HG03103 (cell line): ENCODE data around the gene ICA1.
"Not testable (repeated sequence)": the region's sequence is repeated elsewhere in the genome, so short reads cannot be mapped to it uniquely, and the experiment has no call there.

Experiments used
- ATAC-seq: cut with Tn5 transposase; IDR thresholded peaks from one replicate; pipeline ENCODE4 v1.9.1; 2021; ENCODE audit warnings: low read depth; ENCODE audit not compliant: unreplicated experiment

ICA1 gene

DNA sequence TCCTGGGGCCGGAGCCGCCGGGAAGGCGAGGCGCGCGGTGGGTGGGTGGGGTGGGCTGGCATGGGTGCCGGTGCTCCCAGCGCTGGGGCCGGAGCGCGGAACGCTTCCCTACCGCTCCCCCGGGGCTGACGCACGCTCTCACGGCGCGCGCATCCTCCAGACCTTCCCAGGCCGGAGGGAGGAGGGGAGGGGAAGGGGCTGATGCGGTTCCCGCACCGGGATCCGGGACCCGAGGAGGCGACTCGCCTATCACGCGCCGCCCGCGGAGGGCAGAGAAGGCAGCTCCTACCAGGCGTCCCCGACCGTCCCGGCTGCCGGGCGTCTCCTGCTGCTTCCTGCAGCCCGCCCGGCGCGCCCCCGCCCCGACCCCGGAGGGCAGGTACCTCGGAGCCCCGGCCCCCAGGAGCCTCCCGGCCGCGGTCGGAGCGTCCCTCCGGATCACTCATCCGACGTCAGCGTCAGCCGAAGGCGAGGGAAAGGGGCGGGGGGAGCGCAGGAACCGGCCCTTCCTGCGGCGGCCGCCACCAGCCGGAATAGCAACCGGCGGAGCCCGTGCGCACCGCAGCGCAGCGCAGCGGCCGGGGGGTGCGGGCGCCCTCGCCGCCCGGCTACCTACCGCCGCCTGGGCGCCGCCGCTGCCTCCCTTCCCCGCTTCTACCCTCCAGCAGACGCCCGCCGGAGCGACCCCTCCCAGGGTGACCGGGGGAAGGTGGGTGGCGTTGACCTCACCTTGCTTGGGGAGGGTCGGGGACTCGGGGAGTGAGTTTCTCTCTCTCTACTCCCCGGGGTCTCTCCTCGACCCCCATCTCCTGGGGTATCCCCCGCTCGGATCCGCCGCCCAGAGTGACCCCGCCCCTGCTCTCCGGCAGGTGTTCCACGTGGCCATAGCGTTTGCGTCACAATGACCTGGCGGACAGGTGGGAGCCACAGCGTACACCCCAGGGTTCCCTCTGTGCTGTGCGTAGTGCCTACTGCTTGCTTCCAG, at the start of gene ICA1:
ICA1 (minus strand) TSS at position 457 of the 985 bp plus-strand sequence. CDS start 26,241 bp downstream, outside the sequence.
- peak; percentile 53 for ATAC-seq

DNA sequence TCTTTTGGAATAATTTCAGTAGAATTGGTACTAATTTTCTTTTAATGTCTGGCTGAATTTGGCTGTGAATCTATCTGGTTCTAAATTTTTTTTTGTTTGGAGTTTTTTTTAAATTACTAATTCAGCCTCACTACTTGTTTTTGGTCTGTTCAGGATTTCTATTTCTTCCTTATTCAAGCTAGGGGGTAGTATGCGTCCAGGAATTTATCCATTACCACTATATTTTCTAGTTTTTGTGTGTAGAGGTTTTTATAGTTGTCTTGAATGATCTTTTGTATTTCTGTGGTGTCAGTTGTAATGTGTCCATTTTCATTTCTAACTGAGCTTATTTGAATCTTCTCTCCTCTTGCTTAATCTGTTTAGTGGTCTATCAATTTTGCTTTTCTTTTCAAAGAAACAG, 48.9 kb upstream of the ICA1 start:
- ATAC-seq = no peak

DNA sequence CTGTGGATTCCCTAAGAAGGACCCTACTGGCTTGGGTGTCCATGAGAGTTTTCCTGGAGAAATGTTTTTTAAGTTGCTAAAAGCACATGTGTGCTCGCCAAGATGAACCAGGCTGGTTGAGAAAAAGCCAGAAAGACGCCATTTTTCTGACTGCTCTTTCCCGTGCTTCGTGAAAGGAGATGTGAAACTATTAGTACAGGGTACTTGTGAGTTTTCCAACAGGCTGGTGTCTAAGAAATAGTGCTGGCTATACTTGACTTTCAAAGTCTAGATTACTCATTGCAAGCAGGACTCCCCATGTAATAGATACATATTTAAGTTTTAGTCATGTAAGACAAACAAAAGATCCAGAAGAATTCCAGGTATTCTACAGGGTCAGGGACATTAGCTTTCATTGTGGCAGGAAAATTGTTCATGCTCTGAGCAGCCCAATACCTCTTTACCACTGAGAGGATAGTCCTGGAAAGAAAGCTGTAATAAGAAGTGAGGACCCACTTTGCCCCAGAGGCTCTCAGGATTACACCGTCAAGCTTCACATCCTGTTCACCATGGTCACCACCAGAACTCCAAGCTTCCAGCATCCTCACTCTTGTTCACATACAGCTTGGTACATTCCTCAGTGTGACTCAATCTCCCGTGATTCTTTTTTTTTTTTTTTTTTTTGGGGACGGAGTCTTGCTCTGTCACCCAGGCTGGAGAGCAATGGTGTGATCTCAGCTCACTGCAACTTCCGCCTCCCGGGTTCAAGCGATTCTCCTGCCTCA, 43.8 kb upstream of the ICA1 start:
- ATAC-seq = no peak

DNA sequence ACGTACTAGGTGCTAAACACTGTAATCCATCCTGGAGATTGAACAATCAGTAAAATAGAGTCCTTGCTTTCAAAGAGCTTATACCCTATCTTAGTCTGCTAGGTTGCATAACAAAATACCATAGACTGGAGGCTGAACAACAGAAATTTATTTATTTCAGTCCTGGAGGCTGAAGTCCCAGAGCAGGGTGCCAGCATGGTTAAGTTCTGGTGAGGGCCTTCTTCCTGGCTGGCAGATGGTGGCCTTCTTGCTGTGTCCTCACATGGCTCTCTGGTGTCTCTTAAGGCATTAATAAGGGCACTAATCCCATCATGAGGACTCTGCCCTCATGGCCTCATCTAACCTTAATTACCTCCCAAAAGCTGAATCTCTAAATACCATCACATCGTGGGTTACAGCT, 43.1 kb upstream of the ICA1 start:
- no peak for ATAC-seq

DNA sequence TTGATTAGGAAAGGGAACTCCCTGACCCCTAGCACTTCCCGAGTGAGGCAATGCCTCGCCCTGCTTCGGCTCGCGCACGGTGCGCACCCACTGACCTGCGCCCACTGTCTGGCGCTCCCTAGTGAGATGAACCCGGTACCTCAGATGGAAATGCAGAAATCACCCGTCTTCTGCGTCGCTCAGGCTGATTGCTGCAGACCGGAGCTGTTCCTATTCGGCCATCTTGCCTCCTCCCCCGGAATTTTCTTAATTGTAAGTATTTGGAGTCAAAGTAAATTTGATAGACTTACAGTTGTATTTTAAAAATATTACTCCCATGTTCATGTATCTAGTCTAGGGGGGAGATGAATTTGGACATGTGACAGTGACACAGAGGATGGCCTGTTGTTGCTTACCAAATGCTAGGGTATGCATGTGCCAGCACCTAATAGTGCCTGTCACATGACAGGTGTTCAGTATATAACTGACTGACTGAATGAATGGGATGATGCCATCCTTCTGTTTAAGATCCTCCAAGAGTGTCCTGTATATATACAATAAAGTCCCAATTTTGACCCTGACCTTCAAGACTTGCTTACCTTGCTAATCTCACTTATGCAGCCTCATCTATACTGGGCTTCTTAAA, 42.0 kb upstream of the ICA1 start:
- ATAC-seq = no peak

DNA sequence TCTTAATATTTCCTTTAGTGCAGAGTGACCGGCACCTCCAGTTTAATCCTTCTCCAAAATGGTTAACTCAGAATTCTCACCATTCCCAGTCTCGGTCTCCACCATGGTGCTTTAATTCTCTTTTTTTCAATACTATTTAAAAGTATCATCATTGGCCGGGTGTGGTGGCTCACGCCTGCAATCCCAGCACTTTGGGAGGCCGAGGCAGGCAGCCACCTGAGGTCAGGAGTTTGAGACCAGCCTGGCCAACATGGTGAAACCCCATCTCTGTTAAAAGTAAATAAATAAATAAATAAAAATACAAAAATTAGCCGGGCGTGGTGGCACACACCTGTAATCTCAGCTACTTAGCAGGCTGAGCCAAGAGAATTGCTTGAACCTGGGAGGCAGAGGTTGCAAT, 35.1 kb upstream of the ICA1 start:
- ATAC-seq = not testable (repeated sequence)

DNA sequence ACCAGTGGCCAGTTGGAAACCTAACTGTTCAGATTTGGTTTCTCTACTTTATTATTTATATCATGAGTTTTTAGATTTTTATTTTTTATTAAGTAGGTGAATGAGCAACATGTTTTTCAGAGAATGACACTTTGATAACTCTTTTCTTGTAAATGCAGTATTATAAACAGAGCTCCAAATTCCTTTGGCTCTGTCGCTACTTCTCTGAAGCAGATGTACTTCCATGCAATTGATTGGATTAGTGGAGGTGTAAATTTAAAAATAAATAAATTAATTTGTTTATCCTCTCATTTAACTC, 34.3 kb upstream of the ICA1 start:
- no peak for ATAC-seq

DNA sequence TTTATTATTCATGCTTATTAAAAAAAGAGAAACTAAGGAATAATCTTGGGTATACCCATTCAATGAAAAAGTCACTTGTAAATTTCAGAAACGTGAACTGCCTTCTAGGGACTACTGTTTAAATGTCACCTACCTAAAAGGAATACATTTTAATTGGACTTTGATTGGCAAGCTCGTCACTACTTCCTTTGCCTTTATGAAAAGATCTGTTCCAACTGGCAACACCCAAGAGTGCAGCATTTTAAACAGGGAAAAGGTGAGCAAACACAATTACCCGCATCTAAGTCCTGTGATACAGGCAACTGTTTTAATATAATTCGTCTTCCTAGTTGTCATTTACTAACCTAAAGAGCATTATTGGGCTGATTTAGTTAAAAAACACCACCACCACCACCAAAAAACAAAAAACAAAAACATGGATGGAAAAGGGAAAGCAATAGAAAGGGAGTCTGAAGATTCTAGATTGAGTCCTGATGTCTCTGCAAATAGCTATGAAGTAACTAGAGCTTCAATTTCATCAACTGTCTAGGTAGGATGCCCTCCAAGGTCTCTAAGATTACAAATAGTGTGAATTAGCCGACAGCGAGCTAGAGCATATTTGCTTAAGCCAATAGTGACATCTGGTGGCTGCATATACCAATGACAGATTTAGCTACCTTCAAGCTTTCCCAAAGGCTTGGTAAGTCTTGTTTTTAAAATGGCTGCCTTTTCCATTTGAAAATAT, 33.8 kb upstream of the ICA1 start:
- ATAC-seq = peak; percentile 96

DNA sequence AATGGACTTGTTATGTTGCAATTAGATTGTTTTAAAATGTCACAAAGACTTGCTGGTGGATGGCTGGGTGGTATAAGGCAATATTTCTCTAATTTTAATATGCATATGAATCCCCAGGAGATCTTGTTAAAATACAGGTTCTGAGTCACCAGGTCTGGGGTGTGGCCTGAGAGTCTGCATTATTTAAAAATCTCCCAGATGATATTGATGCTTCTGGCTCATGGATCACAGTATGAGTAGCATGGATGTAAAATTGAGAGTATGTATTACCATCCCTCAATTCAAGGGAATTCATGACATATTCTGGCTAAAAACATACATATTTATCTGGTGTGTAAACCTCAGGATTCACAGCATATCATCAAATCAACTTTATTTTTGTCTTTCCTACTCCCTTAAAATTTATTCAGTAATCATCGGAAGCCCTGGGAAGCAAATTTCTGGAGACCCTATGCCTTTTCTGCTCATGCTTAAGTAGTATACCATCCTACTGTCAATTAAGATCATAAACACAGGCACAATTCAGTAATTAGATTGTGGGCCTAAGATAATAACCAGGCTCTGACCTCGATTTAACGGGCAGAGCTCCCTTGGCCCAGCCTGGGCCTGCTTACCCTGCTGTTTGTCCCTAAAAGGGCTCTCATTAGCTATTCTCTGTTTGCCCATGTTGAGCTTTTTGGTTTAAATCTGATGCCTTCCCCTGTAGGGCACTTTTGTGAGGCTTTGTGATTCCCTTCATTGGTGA, 29.6 kb upstream of the ICA1 start:
- ATAC-seq = no peak

DNA sequence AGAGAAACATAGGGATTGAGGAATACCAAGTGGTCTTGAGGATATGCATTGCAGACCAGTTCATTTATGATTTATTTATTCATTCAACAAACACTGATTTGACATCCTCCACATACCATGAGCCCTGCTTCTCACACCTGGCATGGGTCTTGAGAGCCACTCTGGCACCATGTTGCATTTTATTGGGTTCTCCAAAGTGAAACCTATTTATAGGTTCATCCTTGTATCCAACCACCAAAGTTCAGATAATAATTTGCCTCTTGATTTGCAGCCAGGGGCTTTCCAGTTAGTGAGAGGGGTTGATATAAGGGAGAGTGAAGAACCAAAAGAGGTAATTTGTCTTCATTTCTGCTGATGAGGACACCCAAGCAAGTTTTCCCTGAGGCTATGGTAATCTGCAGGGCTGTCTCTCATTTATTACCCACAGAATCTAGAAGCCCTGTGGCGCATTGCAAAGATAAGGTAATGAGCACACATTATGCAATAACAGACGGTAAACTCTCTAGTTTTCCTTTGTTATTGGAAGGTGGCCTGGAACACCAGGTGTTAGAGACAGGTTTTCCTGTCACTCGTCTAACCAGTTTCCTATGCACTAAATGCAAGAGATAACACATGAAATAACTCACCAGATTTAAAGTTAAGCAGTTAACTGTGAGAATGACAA, 28.8 kb upstream of the ICA1 start:
- ATAC-seq = no peak

DNA sequence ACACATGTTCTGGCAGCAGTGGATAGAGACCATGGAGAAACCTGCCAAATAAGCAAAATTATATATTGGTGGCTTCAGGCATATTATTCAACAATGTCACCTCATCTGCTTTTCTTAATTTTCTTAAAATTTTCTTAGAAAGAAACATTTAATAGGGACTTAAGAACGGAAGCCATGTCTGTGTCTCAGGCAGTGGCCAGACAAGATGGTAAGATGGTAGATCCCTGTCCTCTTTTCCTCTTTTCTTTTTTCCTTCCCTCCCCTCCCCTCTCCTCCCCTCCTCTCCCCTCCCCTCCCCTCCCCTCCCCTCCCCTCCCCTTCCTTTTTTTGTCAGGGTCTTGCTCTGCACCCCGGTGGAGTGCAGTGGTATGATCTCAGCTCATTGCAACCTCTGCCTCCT, 24.2 kb upstream of the ICA1 start:
- no peak for ATAC-seq

DNA sequence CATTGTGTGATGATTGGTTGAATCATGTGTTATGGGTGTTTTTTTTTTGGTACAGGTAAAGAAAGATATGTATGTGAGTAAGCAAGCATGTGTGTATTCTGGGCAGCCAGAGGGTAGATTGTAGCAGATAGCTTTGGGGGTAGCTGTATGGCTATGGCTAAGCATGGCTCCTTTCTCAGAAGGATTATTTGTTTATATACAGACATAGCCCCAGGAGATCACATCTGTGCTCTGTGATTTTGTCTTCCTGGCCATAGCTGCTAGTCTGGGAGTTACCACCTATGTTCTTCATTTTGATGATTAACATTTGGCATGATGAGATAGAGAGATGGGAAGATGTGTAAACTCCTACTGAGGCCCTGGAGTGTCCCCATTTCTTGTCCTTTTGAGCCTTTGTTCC, 23.2 kb upstream of the ICA1 start:
- no peak for ATAC-seq

DNA sequence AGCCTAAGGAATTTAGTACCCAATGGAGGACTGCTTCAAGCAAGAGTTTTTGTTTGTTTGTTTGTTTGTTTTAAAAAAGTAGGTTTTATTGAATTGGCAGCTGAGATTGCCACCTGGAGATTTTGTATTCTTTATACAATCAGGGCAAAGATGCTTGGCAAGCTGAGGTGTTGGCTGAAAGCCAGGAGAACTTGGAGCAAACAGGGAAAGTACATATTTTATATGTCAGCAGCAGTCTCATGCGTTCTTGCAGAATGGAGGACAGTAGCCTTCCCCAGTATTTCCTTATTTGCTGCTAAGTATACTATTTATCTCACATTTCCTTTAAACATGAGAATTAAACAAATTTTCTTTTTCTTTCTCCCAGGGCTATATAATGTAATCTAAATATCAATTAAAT, 22.6 kb upstream of the ICA1 start:
- ATAC-seq = no peak

DNA sequence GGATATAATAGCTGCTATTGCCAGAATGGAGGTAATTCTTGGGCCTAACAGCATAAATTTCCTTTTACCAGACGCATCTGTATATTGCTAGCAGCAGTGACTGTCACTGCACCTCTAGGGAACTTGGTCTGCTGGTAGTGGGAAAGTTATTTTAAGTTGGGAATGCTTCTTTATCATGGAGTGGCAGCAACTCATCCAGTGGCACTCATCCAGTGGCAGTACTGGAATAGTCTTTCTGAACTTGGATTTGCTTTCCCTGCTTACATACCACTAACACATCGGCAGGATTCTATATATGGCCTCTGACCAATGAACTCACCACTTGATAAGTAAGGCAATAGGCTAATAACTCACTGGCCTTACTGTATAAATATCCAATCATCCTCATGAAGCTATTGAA, 22.0 kb upstream of the ICA1 start:
- no peak for ATAC-seq

DNA sequence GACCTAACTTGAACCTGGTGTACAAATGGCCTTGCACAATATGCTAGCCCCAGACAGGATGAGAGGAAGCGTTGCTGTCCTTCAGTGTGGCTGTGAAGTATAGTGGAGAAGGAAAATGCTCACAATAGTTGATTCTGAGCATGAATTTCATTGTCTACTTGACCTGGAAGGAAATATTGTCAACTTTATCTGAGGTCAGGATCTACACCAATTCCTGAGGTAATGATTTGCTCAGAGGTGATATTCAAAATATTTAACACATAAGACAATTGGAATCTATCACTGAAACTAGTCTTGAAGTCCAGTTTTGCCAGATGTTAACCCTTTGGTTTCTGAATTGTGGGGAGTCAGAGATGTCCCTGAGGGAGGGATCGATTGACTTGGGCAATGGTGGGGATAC, 20.9 kb upstream of the ICA1 start:
- no peak for ATAC-seq

DNA sequence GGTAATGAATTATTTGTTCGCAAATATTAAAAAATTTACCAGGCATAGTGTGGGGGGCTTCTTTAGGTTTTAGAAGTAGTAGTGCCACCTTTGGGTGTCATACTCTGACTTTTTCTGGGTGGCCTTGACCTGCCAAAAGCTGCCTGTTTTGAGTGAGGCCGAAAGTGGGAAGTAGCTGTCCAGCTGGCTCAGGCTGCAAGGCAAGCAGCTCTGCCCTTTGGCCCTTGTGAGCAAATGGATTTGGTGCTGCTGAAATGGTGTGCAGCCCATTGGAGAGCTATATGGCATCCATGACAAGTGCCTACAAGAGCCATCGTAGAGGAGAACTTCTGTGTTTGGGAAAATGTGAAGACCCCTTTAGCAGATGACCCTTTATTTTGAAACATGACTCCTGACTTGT, 20.2 kb upstream of the ICA1 start:
- ATAC-seq = no peak

DNA sequence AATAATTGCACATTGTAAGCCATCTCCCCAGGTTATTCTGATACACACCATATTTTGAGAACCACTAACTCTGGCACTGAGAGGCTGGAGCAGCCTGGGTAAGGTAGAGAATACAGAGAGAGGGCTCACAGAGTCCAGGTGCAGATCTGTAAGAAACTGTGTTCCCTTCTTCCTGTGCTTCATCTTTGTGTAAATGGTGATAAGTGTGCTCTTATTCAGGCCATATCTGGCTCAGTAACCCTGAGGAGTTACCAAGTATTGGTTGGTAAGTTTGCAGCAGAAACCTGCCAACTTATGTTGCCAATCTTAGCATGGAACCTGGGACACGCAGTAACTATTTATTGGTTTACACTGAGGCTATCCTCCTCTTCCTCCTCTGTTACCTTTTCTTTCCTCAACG, 16.2 kb upstream of the ICA1 start:
- ATAC-seq = no peak

DNA sequence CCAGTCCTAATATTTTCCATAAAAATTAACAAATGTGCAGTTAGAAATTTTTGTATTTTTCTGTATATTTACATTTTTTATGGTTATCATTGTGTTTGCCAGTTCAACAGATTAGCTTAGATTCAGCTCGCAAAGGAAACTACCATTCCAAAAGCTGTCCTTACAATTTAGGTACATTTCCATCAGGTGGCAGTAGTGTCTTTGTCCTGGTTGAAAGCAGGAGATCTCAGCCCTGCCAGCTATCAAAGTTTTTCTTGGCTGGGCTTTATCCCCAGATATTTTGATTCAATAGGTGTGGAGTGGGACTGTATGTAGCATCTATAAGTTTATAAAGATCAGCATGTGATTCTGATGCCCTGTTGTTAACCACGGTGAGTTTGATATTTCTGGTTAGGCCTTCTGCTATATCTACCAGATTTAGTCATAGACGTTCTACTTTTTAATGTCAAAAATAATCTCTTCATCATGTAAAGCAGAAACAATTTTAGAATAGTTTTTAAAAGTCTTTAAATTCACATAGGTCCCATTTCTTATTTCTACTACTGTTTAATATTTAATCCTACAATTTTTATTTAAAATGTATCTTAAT, 15.5 kb upstream of the ICA1 start:
- no peak for ATAC-seq

DNA sequence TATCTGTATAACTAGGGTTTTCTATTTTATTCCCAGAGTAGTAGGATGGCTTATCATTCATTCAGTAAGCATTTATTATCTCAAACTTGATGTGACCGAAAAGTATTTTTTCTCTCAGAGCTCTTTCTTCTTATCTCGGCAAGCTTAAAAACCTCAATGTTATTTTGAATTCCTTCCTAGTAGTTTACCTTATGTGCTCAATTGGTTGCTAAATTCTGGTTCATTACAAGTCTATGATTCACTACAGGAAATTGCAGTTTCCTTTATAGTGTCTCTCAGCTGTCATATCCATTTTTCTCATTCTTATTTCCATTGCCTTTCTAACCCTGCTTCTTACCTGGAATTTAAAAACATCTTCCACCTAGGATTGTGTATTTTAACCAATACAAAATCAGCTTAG, 12.6 kb upstream of the ICA1 start:
- ATAC-seq = no peak
